KBM-7 (cell line): ENCODE data around the gene ARVCF.

Experiments used
- DNase-seq: peaks from one replicate; pipeline ENCODE4 v3.0.0-alpha.2; 2015
- in situ Hi-C: fragments of 300-500 bp; cut with MboI; formaldehyde crosslinking; loops from 2 replicates; pipeline ENCODE4 v1.14.3; 2020; ENCODE audit warnings: low sequenced_read_pairs, low pct_unique_long_range_greater_than_20kb, mixed read lengths

The ARVCF gene

GRCh38 chr22:20016734-20017621 is at the start of gene ARVCF:
ARVCF (minus strand) TSS chr22:20016823; CDS start chr22:19990794, 26,029 bp downstream.
- in situ Hi-C loops: loop anchor here (25.0 kb wide), 1 partner anchor 105 kb away; no protein-coding TSS in a partner anchor
- DNase-seq: peak; percentile 90

GRCh38 chr22:20065896-20066616 is 49.4 kb upstream of the ARVCF start:
- no peak for DNase-seq
- in situ Hi-C loops: no loop called here

GRCh38 chr22:20064545-20065262 is 48.1 kb upstream of the ARVCF start:
- DNase-seq: no peak
- in situ Hi-C loops: no loop called here

GRCh38 chr22:20064140-20064480 is 47.5 kb upstream of the ARVCF start:
- in situ Hi-C loops: no loop called here
- no peak for DNase-seq

- in situ Hi-C loops: no loop called here
- no peak for DNase-seq
Measured at GRCh38 chr22:20063271-20064139, 46.9 kb upstream of the ARVCF start.

GRCh38 chr22:20062766-20063083 is 46.1 kb upstream of the ARVCF start:
- no peak for DNase-seq
- in situ Hi-C loops: no loop called here

- in situ Hi-C loops: no loop called here
Measured at GRCh38 chr22:20062043-20062765, 45.6 kb upstream of the ARVCF start.

GRCh38 chr22:20061481-20061861 is 44.8 kb upstream of the ARVCF start:
- DNase-seq: no peak
- in situ Hi-C loops: no loop called here

More at GRCh38 chr22:20062043-20062765, 45.6 kb upstream of the ARVCF start:
- no peak for DNase-seq

GRCh38 chr22:20060700-20061480 is 44.3 kb upstream of the ARVCF start:
- in situ Hi-C loops: no loop called here
- DNase-seq: no peak

- DNase-seq: no peak
- in situ Hi-C loops: loop anchor here (10.0 kb wide), 1 partner anchor 64 kb away; no protein-coding TSS in a partner anchor
Measured at GRCh38 chr22:20058989-20059770, 42.6 kb upstream of the ARVCF start.

GRCh38 chr22:20057596-20058268 is 41.1 kb upstream of the ARVCF start:
- DNase-seq: no peak
- in situ Hi-C loops: loop anchor here (10.0 kb wide), 1 partner anchor 63 kb away; no protein-coding TSS in a partner anchor

- in situ Hi-C loops: loop anchor here (10.0 kb wide), 1 partner anchor 62 kb away; no protein-coding TSS in a partner anchor
- DNase-seq: no peak
Measured at GRCh38 chr22:20056696-20057386, 40.2 kb upstream of the ARVCF start.

- no peak for DNase-seq
- in situ Hi-C loops: loop anchor here (10.0 kb wide), 1 partner anchor 61 kb away; no protein-coding TSS in a partner anchor
Measured at GRCh38 chr22:20056161-20056560, 39.5 kb upstream of the ARVCF start.

GRCh38 chr22:20055654-20056053 is 39.0 kb upstream of the ARVCF start:
- DNase-seq: no peak
- in situ Hi-C loops: loop anchor here (10.0 kb wide), 1 partner anchor 61 kb away; no protein-coding TSS in a partner anchor

- in situ Hi-C loops: loop anchor here (10.0 kb wide), 1 partner anchor 60 kb away; no protein-coding TSS in a partner anchor
- DNase-seq: no peak
Measured at GRCh38 chr22:20055144-20055543, 38.5 kb upstream of the ARVCF start.
